Hematopoietic multipotent progenitor cell treated with erythropoietin and hydrocortisone succinate and interleukin-3 and kit ligand, for 6 days (in vitro differentiated cells): Measurements from ENCODE around the gene CPSF3.
"Not testable (repeated sequence)": the region's sequence is repeated elsewhere in the genome, so short reads cannot be mapped to it uniquely, and the experiment has no call there.

Experiments
- DNase-seq: peaks from one replicate; pipeline ENCODE4 v3.0.0-alpha.2; 2015

CPSF3 gene

GRCh38 chr2:9397201-9397600 lies 26.3 kb upstream of the CPSF3 start:
- DNase-seq: no peak

- DNase-seq: not testable (repeated sequence)
Measured at GRCh38 chr2:9398251-9398650, 25.2 kb upstream of the CPSF3 start.

- no peak for DNase-seq
Measured at GRCh38 chr2:9398881-9399780, 24.3 kb upstream of the CPSF3 start.

GRCh38 chr2:9400268-9401058 lies 23.0 kb upstream of the CPSF3 start:
- no peak for DNase-seq

- DNase-seq: no peak
Measured at GRCh38 chr2:9401059-9401547, 22.4 kb upstream of the CPSF3 start.

GRCh38 chr2:9401646-9402371 lies 21.6 kb upstream of the CPSF3 start:
- DNase-seq: no peak

GRCh38 chr2:9403924-9404323 lies 19.5 kb upstream of the CPSF3 start:
- no peak for DNase-seq

- DNase-seq: no peak
Measured at GRCh38 chr2:9404451-9404850, 19.0 kb upstream of the CPSF3 start.

- DNase-seq: no peak
Measured at GRCh38 chr2:9405636-9406035, 17.8 kb upstream of the CPSF3 start.

- no peak for DNase-seq
Measured at GRCh38 chr2:9406529-9407362, 16.7 kb upstream of the CPSF3 start.

- no peak for DNase-seq
Measured at GRCh38 chr2:9407363-9407811, 16.1 kb upstream of the CPSF3 start.

GRCh38 chr2:9408641-9409151 lies 14.8 kb upstream of the CPSF3 start:
- no peak for DNase-seq

- no peak for DNase-seq
Measured at GRCh38 chr2:9410108-9410507, 13.3 kb upstream of the CPSF3 start.

- DNase-seq: no peak
Measured at GRCh38 chr2:9412781-9413180, 10.7 kb upstream of the CPSF3 start.

GRCh38 chr2:9415516-9416169 lies 7.8 kb upstream of the CPSF3 start:
- DNase-seq: no peak

GRCh38 chr2:9416267-9416961 lies 7.0 kb upstream of the CPSF3 start:
- no peak for DNase-seq

GRCh38 chr2:9416962-9417316 lies 6.5 kb upstream of the CPSF3 start:
- DNase-seq: no peak

- no peak for DNase-seq
Measured at GRCh38 chr2:9417725-9418124, 5.7 kb upstream of the CPSF3 start.

- DNase-seq: no peak
Measured at GRCh38 chr2:9418746-9419145, 4.7 kb upstream of the CPSF3 start.

GRCh38 chr2:9419541-9419940 lies 3.9 kb upstream of the CPSF3 start:
- no peak for DNase-seq

- DNase-seq: no peak
Measured at GRCh38 chr2:9420495-9420894, 3.0 kb upstream of the CPSF3 start.
